Astrocyte (in vitro differentiated cells and primary cell): ENCODE results near the gene TSPEAR. TPM values are rescaled to one million over a fixed set of nuclear protein-coding genes. Genes with fewer than 3 reads are reported as not detected.
"Not testable (repeated sequence)": the region's sequence is repeated elsewhere in the genome, so short reads cannot be mapped to it uniquely, and the experiment has no call there.

Source experiments
- DNase-seq: peaks from one replicate; pipeline ENCODE4 v3.0.0-alpha.2; 2010; ENCODE audit warnings: low read depth
- FAIRE-seq: peaks from 2 replicates; lab custom pipeline; 2011; peaks lifted over from hg19 to GRCh38; lab: Jason Lieb, UNC
- H2AFZ ChIP-seq: 2 replicates; pipeline ENCODE4 v1.6.0; 2012; ENCODE audit warnings: low read depth, low read length, inconsistent platforms
- H3K27ac ChIP-seq: 2 replicates; pipeline ENCODE4 v1.5.1; 2011; ENCODE audit warnings: low read depth, low read length, inconsistent platforms
- H3K27me3 ChIP-seq: 2 replicates; pipeline ENCODE4 v1.6.0; 2011; ENCODE audit warnings: low read length, inconsistent platforms; ENCODE audit not compliant: insufficient read depth
- H3K36me3 ChIP-seq: 2 replicates; pipeline ENCODE4 v1.5.1; 2011; ENCODE audit warnings: low read length, inconsistent platforms; ENCODE audit not compliant: insufficient read depth
- H3K4me1 ChIP-seq: 2 replicates; pipeline ENCODE4 v1.5.1; 2011; ENCODE audit warnings: low read length, inconsistent platforms; ENCODE audit not compliant: insufficient read depth
- H3K4me2 ChIP-seq: 2 replicates; pipeline ENCODE4 v1.6.0; 2012; ENCODE audit warnings: low read length, inconsistent platforms
- H3K4me3 ChIP-seq: 2 replicates; pipeline ENCODE4 v1.5.1; 2011; ENCODE audit warnings: low read depth, mild to moderate bottlenecking, low read length, inconsistent platforms; ENCODE audit not compliant: insufficient read depth
- H3K79me2 ChIP-seq: 2 replicates; pipeline ENCODE4 v1.6.0; 2012; ENCODE audit warnings: mild to moderate bottlenecking, low read length, inconsistent platforms; ENCODE audit not compliant: insufficient read depth
- H3K9ac ChIP-seq: 2 replicates; pipeline ENCODE4 v1.6.0; 2012; ENCODE audit warnings: mild to moderate bottlenecking, low read length, inconsistent platforms
- H3K9me3 ChIP-seq: 2 replicates; pipeline ENCODE4 v1.5.1; 2012; ENCODE audit warnings: low read depth, mild to moderate bottlenecking, low read length, inconsistent platforms; ENCODE audit not compliant: insufficient read depth
- H4K20me1 ChIP-seq: 2 replicates; pipeline ENCODE4 v1.6.0; 2012; ENCODE audit warnings: low read length, inconsistent platforms; ENCODE audit not compliant: insufficient read depth
- H3K27ac Mint-ChIP-seq: one replicate; pipeline ENCODE4 v1.8.0; 2021; ENCODE audit warnings: mild to moderate bottlenecking, mixed read lengths; ENCODE audit not compliant: unreplicated experiment
- H3K27me3 Mint-ChIP-seq: one replicate; pipeline ENCODE4 v1.8.0; 2021; ENCODE audit warnings: low read depth, mixed read lengths; ENCODE audit not compliant: unreplicated experiment
- H3K36me3 Mint-ChIP-seq: one replicate; pipeline ENCODE4 v1.8.0; 2021; ENCODE audit warnings: low read depth, mixed read lengths; ENCODE audit not compliant: unreplicated experiment
- H3K4me1 Mint-ChIP-seq: one replicate; pipeline ENCODE4 v1.8.0; 2021; ENCODE audit warnings: low read depth, mixed read lengths; ENCODE audit not compliant: unreplicated experiment
- H3K4me3 Mint-ChIP-seq: one replicate; pipeline ENCODE4 v1.8.0; 2021; ENCODE audit warnings: mild to moderate bottlenecking, moderate library complexity, mixed read lengths; ENCODE audit not compliant: unreplicated experiment
- H3K9me3 Mint-ChIP-seq: one replicate; pipeline ENCODE4 v1.8.0; 2021; ENCODE audit warnings: mild to moderate bottlenecking, mixed read lengths; ENCODE audit not compliant: unreplicated experiment
- CTCF ChIP-seq: IDR thresholded peaks from 2 replicates; pipeline ENCODE4 v1.5.1; 2011; ENCODE audit warnings: low read depth, mild to moderate bottlenecking, inconsistent platforms, low read length, moderate library complexity; ENCODE audit not compliant: insufficient read depth
- EZH2 ChIP-seq: IDR thresholded peaks from 2 replicates; pipeline ENCODE4 v1.6.1; 2012; ENCODE audit warnings: mild to moderate bottlenecking, low read length, inconsistent platforms; ENCODE audit not compliant: insufficient read depth
- total RNA-seq: library from RNA; stranded (reverse); gene quantifications from 2 replicates; pipeline ENCODE4 v1.2.1, GENCODE V29; 2021

Gene TSPEAR
- total RNA-seq, 1 donor from 2014 or later: not detected

GRCh38 chr21:44692798-44693512 lies 18.4 kb downstream of the TSPEAR start:
- no peaks in the 10 kb centered on the region for H3K79me2 ChIP-seq
- no peak overlapping the region for H3K4me2 ChIP-seq
- H3K27ac Mint-ChIP-seq: no peak overlapping the region
- no peak overlapping the region for H3K27ac ChIP-seq
- H3K27me3 Mint-ChIP-seq: peaks cover 32% of the 10 kb centered on the region
- FAIRE-seq (no peak), DNase-seq (no peak)
- H3K4me1 ChIP-seq: no peaks in the 10 kb centered on the region
- no peak overlapping the region for H3K4me3 Mint-ChIP-seq
- TF ChIP-seq EZH2 (no peak), CTCF (no peak)
- peaks cover 5% of the 10 kb centered on the region for H3K27me3 ChIP-seq
- H3K4me1 Mint-ChIP-seq: peaks cover 4% of the 10 kb centered on the region
- H3K9me3 Mint-ChIP-seq: peaks cover 22% of the 10 kb centered on the region
- no peaks in the 10 kb centered on the region for H3K36me3 ChIP-seq
- no peak overlapping the region for H2AFZ ChIP-seq
- no peaks in the 10 kb centered on the region for H4K20me1 ChIP-seq
- peaks cover 2% of the 10 kb centered on the region for H3K9me3 ChIP-seq
- no peak overlapping the region for H3K4me3 ChIP-seq
- no peaks in the 10 kb centered on the region for H3K36me3 Mint-ChIP-seq
- H3K9ac ChIP-seq: no peak overlapping the region

GRCh38 chr21:44691686-44692085 lies 19.7 kb downstream of the TSPEAR start:
- no peak overlapping the region for H3K4me2 ChIP-seq
- no peaks in the 10 kb centered on the region for H4K20me1 ChIP-seq
- no peaks in the 10 kb centered on the region for H3K36me3 ChIP-seq
- peaks cover 22% of the 10 kb centered on the region for H3K9me3 Mint-ChIP-seq
- peaks cover 2% of the 10 kb centered on the region for H3K9me3 ChIP-seq
- H3K4me3 ChIP-seq: no peak overlapping the region
- no peaks in the 10 kb centered on the region for H3K4me1 ChIP-seq
- H3K9ac ChIP-seq: no peak overlapping the region
- FAIRE-seq (no peak), DNase-seq (no peak)
- H3K36me3 Mint-ChIP-seq: no peaks in the 10 kb centered on the region
- H3K27ac ChIP-seq: no peak overlapping the region
- no peak overlapping the region for H2AFZ ChIP-seq
- no peak for TF ChIP-seq EZH2
- TF ChIP-seq CTCF: no peak
- H3K27me3 ChIP-seq: peaks cover 15% of the 10 kb centered on the region
- no peak overlapping the region for H3K27ac Mint-ChIP-seq
- H3K27me3 Mint-ChIP-seq: peaks cover 42% of the 10 kb centered on the region
- peaks cover 2% of the 10 kb centered on the region for H3K4me1 Mint-ChIP-seq
- no peak overlapping the region for H3K4me3 Mint-ChIP-seq
- no peaks in the 10 kb centered on the region for H3K79me2 ChIP-seq

DNA sequence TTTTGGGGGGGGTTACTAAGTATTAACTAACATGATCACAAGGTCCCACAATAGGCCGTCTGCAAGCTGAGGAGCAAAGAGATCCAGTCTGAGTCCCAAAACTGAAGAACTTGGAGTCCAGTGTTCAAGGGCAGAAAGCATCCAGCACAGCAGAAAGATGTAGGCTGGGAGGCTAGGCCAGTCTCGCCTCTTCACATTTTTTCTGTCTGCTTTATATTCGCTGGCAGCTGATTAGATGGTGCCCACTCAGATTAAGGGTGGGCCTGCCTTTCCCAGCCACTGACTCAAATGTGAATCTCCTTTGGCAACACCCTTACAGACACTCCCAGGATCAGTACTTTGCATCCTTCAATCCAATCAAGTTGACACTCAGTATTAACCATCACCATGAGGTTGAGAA lies 21.6 kb downstream of the TSPEAR start:
- peaks cover 16% of the 10 kb centered on the region for H3K9me3 Mint-ChIP-seq
- H3K27ac ChIP-seq, H3K4me2 ChIP-seq, H2AFZ ChIP-seq, H3K36me3 Mint-ChIP-seq, FAIRE-seq, H3K4me3 Mint-ChIP-seq, H4K20me1 ChIP-seq, H3K4me1 ChIP-seq, H3K27ac Mint-ChIP-seq, H3K36me3 ChIP-seq, H3K9ac ChIP-seq, DNase-seq, H3K4me1 Mint-ChIP-seq, H3K4me3 ChIP-seq, H3K9me3 ChIP-seq, H3K79me2 ChIP-seq: not testable (repeated sequence)
- H3K27me3 Mint-ChIP-seq: peaks cover 49% of the 10 kb centered on the region
- H3K27me3 ChIP-seq: peaks cover 12% of the 10 kb centered on the region
